Thyroid gland (tissue), 4 donors: ENCODE data around the gene NAV3.

Source experiments
- POLR2A ChIP-seq, 2 donors: fragments of 450-650 bp; IDR thresholded peaks; one replicate each; pipeline ENCODE4 v1.6.1; 2017; ENCODE audit warnings: antibody characterized with exemption in 2 of 2, mild to moderate bottlenecking in 2 of 2, moderate library complexity in 1 of 2
- TF ChIP-seq, protein P1 (sequence below), 6 experiments: fragments of 200-600 bp in 3 of 6; fragments of 450-650 bp in 3 of 6; sonication (generic) in 3 of 6; IDR thresholded peaks; one replicate each; pipeline ENCODE4 v1.5.1; 2016 to 2019; ENCODE audit warnings: antibody characterized with exemption in 6 of 6, mild to moderate bottlenecking in 2 of 6, inconsistent platforms in 1 of 6, moderate library complexity in 1 of 6

GRCh38 chr12:77943466-77943865 is 112.8 kb downstream of the NAV3 start:
- no peak for TF ChIP-seq POLR2A (IDR thresholded peaks at IDR 0.05)
- TF ChIP-seq, protein P1, sequence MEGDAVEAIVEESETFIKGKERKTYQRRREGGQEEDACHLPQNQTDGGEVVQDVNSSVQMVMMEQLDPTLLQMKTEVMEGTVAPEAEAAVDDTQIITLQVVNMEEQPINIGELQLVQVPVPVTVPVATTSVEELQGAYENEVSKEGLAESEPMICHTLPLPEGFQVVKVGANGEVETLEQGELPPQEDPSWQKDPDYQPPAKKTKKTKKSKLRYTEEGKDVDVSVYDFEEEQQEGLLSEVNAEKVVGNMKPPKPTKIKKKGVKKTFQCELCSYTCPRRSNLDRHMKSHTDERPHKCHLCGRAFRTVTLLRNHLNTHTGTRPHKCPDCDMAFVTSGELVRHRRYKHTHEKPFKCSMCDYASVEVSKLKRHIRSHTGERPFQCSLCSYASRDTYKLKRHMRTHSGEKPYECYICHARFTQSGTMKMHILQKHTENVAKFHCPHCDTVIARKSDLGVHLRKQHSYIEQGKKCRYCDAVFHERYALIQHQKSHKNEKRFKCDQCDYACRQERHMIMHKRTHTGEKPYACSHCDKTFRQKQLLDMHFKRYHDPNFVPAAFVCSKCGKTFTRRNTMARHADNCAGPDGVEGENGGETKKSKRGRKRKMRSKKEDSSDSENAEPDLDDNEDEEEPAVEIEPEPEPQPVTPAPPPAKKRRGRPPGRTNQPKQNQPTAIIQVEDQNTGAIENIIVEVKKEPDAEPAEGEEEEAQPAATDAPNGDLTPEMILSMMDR (IDR thresholded peaks at IDR 0.05) = no peak
